ENCODE measurements around the gene ST7.

- TF ChIP-seq EZH2 (IDR thresholded peaks at IDR 0.05) (no peak), POLR2AphosphoS5 (IDR thresholded peaks at IDR 0.05; ENCODE audit: borderline replicate concordance, low read depth, low read length) (no peak), FOXP2 (optimal IDR thresholded peaks at IDR 0.05; ENCODE audit: control extremely low read depth, extremely low read length, insufficient read depth) (no peak)
These were observed 58.3 kb downstream of the ST7 start for GRCh38 chr7:117011419-117012260.

Measured in SK-N-MC (cell line).